NCI-H524 (cell line): ENCODE results near the gene LRRK1.
"Not testable (repeated sequence)": the region's sequence is repeated elsewhere in the genome, so short reads cannot be mapped to it uniquely, and the experiment has no call there.

Source experiments
- DNase-seq, 2 experiments: peaks; one replicate each; lab custom pipeline; 2025; lab: John Stamatoyannopoulos, UW

LRRK1 gene

DNA sequence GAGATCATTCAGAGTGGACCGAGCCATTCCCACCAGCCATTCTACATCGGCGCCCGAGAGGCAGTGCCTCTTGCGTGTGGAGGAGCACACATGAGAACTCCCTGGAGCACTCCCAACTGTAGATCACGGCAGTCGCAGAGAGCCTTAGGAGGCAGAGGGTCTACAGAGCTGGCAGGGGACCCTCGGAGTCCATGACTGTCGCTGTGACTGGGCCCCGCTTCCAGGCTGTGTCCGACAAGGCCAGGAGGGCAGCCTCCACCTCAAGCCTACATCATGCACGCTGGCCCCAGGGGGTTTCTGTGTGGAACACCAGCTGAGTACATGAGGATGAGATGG is 173.7 kb downstream of the LRRK1 start:
- no peak for DNase-seq

DNA sequence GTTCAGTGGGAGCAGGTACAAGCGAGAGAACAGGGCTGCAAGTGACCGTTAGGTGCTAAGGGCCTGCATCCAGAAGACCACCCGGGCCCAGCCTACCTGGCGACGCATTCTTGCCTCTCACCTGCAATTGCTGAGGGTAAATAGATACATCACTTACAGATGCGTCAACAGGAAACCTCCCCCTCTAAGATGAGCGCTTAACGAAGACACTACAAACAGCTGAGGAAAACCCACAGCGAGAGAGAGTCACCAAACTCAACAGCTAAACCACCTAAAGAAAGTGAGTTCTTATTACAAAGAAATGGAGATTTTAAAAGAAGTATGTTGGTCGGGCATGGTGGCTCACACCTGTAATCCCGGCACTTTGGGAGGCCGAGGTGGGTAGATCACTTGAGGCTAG is 174.8 kb downstream of the LRRK1 start:
- DNase-seq, result no peak

DNA sequence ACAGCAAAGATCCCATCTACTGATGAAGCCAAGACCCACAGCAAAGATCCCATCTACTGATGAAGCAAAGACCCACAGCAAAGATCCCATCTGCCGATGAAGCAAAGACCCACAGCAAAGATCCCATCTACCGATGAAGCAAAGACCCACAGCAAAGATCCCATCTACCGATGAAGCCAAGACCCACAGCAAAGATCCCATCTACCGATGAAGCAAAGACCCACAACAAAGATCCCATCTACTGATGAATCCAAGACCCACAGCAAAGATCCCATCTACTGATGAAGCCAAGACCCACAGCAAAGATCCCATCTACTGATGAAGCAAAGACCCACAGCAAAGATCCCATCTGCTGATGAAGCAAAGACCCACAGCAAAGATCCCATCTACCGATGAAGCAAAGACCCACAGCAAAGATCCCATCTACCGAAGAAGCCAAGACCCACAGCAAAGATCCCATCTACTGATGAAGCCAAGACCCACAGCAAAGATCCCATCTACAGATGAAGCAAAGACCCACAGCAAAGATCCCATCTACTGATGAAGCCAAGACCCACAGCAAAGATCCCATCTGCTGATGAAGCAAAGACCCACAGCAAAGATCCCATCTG is 176.7 kb downstream of the LRRK1 start:
- DNase-seq, result not testable (repeated sequence)

DNA sequence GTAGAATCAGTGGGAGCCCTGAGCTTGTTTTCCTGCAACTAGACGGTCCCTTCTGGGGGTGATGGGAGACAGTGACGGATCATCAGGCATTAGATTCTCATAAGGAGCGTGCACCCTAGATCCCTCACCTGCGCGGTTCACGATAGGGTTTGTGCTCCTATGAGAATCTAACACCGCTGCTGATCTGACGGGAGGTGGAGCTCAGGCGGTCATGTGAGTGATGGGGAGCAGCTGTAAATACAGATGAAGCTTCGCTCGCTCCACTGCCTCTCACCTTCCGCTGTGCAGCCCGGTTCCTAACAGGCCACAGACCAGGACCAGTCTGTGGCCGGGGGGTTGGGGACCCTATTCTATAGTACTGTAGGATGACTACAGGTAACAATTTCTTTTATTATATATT is 178.0 kb downstream of the LRRK1 start:
- no peak for DNase-seq

DNA sequence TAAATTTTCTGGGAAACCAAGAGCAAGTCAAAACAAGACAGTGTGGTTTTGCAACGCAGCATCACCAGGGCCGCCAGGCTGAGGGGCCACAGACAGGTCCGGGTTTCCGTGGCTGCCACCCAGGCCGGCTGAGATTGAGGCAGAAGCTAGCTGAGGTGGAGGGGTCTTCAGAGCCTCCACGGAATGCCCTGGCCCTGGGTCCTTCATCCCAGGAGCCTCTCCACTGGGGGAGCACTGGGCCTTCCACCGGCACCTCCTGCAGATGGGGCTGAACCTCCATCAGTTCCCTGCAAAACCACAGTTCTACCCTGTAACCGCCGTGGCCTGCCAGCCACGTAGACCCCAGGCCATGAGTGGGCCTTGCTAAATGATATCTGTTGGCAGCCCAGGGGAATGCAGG is 180.0 kb downstream of the LRRK1 start:
- no peak for DNase-seq

DNA sequence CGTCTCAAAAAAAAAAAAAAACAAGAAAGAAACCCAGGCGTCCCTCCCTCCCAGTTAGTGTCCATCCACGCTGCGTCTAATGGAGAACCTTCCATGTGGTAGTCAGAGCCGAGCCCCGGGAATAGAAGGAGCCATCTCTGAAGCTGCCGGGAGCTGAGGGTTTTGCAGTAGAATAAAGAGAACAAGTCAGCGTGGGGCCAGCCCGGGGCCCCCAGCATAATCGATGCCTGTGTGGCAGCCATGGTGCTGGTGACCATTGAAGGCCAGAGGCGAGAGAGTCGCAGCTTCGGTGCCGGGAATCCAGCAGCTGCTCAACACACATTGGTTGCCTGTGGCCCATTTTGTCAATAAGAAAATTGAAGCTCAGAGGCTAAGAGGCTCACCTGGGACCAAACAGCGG is 181.0 kb downstream of the LRRK1 start:
- no peak for DNase-seq

DNA sequence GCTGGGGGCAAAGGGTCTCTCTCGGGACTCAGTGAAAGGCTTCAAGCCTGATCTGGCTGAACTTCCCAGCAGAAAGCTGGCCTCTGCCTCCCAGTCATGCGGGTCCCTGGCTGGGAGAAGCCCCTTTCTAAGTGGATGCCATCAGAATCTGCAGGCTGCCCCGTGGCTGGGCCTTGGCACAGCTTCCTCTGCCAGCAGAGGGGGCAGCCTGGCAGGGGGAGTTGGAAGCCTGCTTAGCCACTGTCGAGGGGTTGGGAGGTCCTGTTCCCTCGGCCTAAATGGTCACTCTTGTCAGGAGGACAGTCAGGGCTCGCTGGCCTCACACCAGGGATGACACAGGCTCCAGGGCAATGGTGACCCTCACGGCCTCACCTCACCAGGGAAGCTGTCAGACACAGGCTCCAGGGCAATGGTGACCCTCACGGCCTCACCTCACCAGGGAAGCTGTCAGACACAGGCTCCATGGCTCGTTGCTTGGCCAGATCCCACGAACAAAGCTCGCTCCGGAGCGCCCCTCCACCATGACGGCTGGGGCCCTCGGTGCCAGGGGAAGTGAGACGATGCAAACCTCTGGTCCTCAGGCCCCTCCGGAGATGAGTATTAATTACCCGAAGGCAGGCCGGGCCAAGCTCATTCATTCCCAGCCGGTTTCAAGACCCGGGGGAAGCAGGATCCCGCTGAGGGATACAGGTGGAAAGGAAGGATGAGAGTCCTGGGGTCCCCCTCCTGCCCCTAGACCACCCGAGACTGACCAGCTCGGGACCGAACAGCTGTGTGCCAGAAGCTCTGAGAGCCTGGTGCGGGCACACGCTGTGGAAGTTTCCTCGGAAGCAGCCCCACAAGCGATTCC is 181.7 kb downstream of the LRRK1 start:
- DNase-seq, result no peak

DNA sequence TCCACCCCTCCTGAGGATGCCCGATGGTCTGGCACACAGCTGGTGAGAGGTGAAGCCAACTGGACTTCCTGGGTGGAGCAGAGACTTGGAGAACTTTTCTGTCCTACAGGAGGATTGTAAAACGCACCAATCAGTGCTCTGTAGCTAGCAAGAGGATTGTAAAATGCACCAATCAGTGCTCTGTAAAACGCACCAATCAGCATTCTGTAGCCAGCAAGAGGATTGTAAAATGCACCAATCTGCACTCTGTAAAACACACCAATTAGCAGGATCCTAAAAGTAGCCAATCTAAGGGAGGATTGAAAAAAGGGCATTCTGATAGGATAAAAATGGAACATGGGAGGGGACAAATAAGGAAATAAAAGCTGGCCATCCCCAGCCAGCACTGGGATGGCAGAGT is 182.5 kb downstream of the LRRK1 start:
- DNase-seq, result no peak

DNA sequence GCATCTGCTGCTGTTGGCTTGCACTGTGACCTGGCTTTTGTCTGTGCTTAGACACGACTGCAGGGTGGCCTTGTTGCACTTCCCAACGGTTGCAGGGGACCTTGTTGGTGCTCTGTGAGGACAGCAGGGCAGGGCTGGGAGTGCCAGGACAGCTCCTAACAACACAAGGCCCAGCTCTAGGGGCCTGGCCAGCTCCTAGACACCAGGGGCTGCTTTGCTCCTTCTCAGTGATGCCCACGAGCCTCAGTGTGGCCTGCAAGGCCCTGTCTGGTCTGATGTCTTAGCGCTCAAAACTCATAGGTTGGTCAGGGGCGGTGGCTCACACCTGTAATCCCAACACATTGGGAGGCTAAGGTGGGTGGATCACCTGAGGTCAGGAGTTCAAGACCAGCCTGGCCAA is 183.6 kb downstream of the LRRK1 start:
- no peak for DNase-seq

DNA sequence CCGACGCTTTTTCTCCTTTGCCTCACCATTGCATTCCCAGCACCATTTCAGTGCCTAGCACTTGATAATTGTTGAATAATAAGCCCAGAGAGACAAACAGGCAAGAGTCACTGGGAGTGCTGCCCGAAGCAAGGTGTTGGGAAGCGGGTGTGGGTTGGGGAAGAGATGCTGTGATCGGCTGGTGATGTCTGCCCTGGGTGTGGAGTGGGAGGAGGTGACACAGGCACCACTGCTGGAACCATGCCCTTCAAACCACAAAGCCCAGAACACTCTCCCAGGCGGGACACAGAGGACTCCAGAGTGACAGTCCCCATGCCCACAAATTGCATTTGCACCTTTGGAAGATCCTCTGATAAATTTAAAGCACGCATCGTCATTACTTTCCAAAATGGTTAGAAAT is 184.4 kb downstream of the LRRK1 start:
- no peak for DNase-seq

DNA sequence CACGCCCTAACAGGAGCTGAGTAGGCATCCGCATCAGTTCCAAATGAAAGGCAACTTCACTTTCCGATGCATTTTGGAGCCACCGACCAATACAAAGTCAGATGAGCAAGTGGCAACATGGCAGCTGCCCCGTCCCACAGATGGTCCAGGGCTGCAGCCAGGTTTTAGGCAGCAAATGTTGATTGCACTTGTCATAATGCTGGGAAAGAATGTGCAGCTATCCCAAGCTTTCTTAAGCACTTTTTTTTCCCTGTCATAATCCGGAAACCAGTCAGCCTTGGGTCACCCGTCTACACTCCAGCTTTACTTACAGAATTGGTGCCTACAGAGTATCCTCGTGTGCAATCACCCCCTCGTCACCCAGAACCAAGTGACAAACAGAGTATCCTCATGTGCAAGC is 185.0 kb downstream of the LRRK1 start:
- no peak for DNase-seq

DNA sequence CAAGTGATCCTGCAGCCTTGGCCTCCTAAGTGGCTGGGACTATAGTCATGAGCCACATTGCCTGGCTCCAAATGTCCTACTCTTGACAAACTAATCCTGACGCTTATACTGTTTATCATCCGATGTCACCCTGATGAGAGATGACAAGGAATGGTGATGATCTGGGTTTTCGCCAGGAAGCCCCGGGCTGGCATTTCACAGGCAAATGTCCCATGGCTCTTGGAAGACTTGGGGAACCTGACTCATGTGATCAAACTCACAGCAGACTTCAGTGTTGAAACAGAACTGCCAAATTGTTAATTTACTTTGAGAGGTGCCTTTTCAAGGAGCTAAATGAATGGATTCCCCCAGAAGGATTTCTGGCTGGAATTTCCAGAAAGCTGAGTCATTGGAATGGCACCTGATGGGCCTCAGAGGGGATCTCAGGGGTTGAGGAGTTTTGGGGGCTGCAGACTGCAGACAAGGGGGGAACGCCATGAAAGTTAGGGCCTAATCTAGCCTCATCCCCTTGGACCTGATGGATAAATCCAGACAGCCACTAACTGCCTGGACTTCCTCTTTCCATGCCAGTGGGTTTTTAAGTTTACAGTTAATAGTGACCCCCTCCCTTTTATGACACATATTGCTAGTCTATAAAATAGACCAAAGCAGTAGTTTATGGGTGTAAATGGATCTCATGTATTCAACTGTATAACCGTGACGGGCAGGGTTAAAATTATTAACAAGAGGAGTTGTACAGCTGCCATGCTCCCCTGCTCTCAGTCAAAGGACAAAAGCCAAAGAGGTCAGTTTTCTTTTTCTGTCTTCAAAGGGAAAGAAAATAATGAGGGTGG is 186.1 kb downstream of the LRRK1 start:
- DNase-seq, result no peak

DNA sequence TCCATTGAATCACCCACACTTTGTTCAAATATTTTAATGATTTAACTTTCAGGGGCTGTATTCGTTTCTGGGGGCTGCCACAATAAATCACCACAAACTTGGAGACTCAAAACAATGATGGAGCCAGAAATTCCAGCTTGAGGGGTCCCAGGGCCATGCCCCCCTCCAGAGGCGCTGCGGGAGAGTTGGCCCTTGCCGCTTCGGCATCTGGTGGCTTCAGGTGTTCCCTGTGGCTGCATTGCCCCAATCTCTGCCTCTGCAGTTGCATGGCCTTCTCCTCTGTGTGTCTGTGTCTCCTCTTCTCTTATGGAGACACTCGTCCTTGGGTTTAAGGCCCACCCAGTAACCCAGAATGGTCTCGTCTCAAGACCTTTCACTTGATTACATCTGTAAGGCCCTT is 187.9 kb downstream of the LRRK1 start:
- DNase-seq, result no peak

DNA sequence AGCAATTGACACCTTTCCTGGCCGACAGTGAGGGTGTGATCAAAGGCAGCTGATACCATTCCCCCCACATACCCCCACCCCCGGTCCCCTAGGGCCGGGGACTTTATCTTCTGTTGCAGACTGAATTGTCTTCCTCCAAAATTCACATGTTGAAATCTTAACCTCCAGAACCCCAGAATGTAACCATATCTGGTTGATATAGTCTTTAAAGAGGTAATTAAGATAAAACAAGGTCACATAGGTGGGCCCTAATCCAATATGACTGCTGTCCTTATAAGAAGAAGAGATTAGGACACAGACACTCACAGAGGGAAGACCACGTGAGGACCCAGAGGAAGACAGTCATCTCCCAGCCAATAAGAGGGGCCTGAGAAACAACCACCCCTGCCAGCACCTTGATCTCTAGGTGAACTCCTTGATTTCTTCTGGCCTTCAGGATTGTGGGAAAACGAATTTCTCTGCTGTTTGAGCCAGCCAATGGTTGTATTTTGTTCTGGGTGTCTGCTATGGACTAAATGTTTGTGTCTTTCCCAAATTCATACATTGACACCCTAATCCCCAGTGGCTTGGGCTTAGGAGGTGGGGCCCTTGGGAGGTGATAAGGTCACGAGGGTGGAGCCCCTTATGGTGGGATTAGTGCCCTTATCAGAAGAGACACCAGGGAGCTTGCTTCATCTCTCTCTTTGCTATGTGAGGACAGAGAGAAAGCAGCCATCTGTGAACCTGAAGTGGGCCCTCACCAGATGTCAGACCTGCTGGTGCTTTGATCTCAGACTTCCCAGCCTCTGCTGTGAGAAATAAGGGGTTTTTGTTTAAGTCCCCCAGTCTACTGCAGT is 188.7 kb downstream of the LRRK1 start:
- DNase-seq, result peak; percentile 98 to 99

DNA sequence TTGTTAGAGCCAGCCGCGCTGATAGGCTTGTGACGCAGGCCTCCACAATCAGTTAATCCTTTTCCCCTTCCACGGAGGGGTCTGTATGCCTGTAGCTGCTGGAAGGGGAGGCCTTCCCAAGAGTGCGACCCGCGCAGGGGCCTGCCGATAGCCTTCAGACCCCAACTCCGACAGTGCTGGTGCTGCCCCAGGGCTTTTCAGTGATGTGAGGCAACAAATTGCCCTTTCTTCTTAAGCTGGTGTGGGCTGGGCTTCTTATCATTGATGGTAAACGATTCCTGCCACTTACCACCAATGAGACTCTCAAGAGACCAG is 189.3 kb downstream of the LRRK1 start:
- DNase-seq, result peak; percentile 74 to 86

DNA sequence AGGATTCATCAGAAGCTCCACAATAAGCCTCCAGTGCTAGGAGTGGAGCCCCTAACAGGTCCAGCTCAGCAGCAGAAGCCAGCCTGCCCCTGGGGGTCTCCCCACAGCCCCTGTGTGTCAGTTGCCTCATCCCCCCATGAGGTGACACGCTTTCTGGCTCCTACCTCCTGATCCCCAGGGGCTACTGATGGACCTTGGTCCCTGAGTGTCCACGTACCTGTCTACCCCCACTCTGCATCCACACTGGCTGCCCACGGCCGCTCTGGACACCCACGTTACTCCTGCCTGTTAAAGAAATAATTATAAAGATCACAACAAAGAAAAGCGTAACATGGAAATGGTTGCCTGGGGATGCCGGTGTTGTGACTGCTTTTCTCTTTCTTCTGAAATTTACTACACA is 189.6 kb downstream of the LRRK1 start:
- DNase-seq, result no peak

DNA sequence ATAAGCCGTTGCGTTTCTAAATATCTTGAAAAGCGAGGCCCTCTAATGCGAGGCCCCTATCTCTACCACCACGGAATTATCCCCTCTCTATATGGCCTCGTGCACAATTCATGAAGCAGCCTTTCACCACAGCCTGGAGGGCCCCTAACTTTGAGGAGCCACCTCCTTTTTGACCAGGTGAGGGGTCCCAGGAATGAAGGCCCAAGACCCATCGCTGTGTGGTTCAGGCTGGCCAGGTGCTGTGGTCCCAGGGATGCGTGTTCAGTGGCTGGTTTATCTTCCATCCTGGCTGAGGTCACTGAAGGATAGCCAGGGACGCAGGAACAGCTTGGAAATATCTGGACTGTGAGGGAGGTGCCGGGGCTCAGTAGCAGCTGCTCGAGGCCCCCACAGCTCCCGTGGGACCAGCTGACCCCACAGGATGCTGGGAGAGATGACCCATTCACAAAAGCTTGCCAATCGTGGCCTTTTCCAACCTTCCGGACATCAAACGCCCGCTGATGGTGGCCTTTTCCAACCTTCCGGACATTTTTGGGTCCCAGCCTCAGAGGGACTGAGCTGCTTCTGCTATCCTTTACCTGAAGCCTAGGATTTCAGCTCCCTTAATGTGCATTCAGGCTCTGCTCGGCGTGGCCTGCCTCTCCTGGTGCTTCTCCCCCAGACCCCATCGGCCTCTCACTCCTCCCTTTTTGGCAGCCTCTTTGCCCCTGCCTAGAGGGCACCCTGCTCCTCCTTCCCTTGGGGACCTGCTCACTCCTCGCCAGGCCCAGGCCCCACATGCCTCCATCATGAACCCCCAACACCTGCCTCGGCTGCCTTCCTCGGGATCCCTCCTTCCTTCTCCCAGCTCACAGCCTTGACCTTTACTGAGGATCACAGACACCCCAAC is 191.8 kb downstream of the LRRK1 start:
- peak in 1 of 2 experiments; percentile 29 for DNase-seq

DNA sequence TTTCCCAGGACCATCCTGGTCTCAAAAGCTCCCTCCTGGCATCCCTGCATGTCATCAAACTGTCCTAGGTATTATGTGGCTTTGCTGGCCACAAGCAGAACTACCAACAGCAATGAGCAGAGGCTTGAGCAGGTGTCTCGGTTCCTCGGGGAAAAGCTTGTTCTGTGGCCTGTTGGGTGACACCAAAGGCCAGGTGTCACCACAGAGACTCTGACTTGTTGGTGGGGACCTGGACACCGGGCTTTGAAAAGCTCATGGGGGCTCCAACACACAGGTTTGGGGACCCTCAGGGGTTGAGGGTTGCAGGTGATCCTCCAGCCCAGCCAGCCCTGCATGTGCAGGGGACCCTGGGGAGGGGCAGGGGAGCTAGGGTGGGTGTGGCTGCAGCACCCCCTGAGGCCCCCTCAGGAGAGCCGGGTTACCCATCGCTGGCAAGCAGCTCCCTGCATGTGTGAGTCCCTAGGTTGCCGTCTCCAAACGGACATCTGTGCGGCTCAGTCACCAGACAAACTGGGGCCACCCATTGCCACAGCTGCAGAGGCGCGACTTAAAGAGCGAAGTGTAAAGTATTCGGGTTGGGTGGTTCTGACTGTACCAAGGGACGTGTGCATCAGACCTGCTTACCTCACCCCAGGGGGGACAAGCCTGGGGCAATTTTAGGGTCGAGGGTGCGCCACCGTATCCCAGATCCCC is 192.6 kb downstream of the LRRK1 start:
- DNase-seq, result no peak

DNA sequence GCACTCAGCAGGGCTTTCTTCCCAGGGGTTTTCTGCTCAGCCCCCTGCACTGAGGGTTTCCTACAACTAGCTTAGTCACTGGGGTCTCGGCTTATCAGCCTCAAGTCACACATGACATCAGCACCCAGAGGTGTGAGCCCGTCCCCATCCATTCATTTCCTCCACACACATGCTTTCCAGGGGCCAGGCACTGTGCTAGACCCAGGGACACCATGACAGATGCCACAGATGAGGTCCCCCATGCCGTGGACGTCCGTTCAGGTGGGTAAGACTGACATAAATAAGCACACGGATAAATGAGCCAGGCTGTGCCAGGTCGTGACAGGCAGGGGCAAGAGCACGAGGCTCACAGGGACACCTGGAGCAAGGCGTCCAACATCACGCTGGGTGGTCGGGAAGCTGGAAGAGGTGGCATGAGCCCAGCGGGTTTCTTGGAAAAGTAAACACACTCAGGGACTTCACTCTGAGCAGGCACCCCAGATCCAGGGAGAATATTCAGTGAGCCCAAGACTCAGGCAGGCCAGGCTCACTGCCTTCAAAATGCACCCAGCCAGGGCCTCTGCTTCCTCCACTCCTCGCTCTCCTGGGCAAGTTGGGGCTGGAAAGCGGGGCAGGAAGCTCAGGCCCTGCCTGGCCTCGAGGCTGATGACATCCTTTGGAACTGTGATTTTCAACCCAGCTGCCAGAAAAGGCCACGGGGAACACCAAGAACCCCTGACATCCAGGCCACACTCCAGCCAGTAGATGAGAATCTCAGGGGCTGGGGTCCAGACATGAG is 193.4 kb downstream of the LRRK1 start:
- no peak for DNase-seq
